ENCODE results near the gene TMEM161B. TPM values are rescaled to one million over a fixed set of nuclear protein-coding genes. Genes with fewer than 3 reads are reported as not detected.

TMEM161B gene
- total RNA-seq, result 10 to 100 TPM; 10.7 to 31.0 (median 25.3) TPM

DNA sequence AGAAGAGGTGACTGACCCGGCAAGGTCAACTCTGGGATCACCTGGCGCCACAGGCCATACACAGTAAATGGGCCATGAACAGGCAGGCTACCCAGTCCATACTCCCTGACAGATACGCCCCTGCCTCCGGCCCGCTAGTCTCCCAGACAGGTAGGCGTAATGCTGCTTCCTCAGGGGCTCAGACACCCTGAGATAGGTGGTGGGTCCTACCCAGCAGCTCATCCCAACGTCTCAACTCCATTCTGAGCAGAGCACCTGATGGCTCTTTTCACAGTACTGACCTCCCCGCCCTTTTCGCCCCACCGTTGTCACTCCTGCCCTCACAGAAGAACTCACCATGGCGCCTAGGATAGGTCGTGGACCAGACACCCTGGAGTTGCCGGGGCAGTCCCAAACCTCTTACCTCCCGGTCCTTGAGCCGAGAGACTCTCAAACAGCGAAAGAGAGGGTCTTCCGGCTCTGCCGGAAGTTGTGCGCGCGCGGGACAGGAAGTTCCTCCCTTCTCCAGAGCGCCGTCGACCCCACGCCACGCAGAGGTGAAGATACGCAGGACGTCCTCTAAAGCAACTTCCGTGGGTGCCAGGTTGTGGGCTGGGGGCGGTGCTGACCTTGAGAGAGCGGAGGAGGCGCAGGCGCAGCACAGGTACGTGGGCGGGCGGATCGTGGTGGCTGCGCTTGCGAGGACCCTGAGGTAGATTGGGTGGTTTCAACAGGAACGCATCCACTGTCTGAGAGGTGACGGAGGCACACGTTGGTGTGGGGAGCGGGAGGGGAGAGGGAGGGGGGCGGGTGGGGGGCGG lies at the start of gene TMEM161B:
TMEM161B (minus strand) TSS at position 461 of the 800 bp plus-strand sequence; CDS start at position 339, 122 bp downstream.
- H3K9me3 ChIP-seq, result no peaks in the 10 kb centered on the region
- H3K27me3 ChIP-seq, result no peaks in the 10 kb centered on the region
- H3K27ac ChIP-seq, result peak within 1 kb of the TSS; percentile 78 to 91 (median 80)
- TF ChIP-seq CTCF (IDR thresholded peaks at IDR 0.05) (peak in 1 of 6 experiments; percentile 20), POLR2A (IDR thresholded peaks at IDR 0.05) (peak; percentile 35 to 63)
- peak; percentile 94 to 98 (median 94) for DNase-seq
- peak within 1 kb of the TSS; percentile 46 to 91 (median 72) for H3K4me3 ChIP-seq
- H3K36me3 ChIP-seq, result peaks cover 0 to 11% (median 0%) of the 10 kb centered on the region in 3 donors
- H3K4me1 ChIP-seq, result peaks cover 0 to 34% (median 3%) of the 10 kb centered on the region in 4 donors

- no peak overlapping the region for H3K4me3 ChIP-seq
- no peak for DNase-seq
- H3K9me3 ChIP-seq, result no peaks in the 10 kb centered on the region
- no peaks in the 10 kb centered on the region for H3K27me3 ChIP-seq
- H3K27ac ChIP-seq, result no peak overlapping the region
- no peaks in the 10 kb centered on the region for H3K4me1 ChIP-seq
- no peak for TF ChIP-seq POLR2A (IDR thresholded peaks at IDR 0.05)
- no peak for TF ChIP-seq CTCF (IDR thresholded peaks at IDR 0.05)
- H3K36me3 ChIP-seq, result no peaks in the 10 kb centered on the region
Observed at GRCh38 chr5:88304356-88304755, 35.7 kb upstream of the TMEM161B start.

- no peaks in the 10 kb centered on the region for H3K4me1 ChIP-seq
- H3K27me3 ChIP-seq, result no peaks in the 10 kb centered on the region
- no peak overlapping the region for H3K27ac ChIP-seq
- H3K4me3 ChIP-seq, result no peak overlapping the region
- DNase-seq, result no peak
- no peaks in the 10 kb centered on the region for H3K36me3 ChIP-seq
- no peaks in the 10 kb centered on the region for H3K9me3 ChIP-seq
- TF ChIP-seq POLR2A (IDR thresholded peaks at IDR 0.05) (no peak), CTCF (IDR thresholded peaks at IDR 0.05) (no peak)
Observed at GRCh38 chr5:88298425-88298824, 29.8 kb upstream of the TMEM161B start.

GRCh38 chr5:88290801-88291200 lies 22.2 kb upstream of the TMEM161B start:
- H3K27me3 ChIP-seq, result no peaks in the 10 kb centered on the region
- no peak for TF ChIP-seq POLR2A (IDR thresholded peaks at IDR 0.05)
- no peak for TF ChIP-seq CTCF (IDR thresholded peaks at IDR 0.05)
- no peak overlapping the region for H3K4me3 ChIP-seq
- peaks cover 0 to 6% (median 0%) of the 10 kb centered on the region in 3 donors for H3K36me3 ChIP-seq
- no peaks in the 10 kb centered on the region for H3K4me1 ChIP-seq
- no peaks in the 10 kb centered on the region for H3K9me3 ChIP-seq
- no peak overlapping the region for H3K27ac ChIP-seq
- no peak for DNase-seq

DNA sequence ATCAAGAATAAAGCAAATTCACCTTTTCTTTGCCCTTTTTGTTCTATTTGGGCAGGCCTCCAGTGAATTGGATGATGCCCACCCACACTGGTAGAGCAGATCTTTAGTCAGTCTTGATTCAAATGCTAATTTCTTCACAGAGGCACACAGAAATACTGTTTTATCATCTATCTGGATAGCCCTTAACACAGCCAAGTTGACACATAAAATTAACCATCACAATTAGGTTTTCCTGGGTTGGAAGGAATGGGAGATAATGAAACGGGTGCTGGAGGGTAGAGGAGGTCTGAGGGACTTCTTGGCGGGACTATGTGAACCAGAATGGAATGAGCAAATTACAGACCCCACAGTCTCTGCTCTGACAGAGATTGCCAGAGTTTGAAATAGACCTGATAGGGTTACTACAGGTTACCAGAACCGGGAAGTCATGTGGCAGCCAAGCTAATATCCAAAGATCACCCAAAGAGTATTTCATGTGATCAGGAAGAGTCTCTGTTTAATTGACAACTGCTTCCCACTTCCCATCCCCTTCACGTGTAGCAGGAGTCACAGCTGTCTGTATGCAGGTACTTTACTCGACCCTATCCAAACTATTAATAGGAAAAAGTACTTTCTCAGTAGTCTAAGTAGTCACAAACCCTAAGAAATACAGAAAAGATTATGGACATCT lies 20.0 kb upstream of the TMEM161B start:
- Histone ChIP-seq H3K4me3 (no peak overlapping the region), H3K9me3 (no peaks in the 10 kb centered on the region), H3K4me1 (no peaks in the 10 kb centered on the region), H3K27me3 (no peaks in the 10 kb centered on the region), H3K27ac (no peak overlapping the region), H3K36me3 (peaks cover 0 to 6% (median 0%) of the 10 kb centered on the region in 3 donors)
- TF ChIP-seq POLR2A (IDR thresholded peaks at IDR 0.05) (no peak), CTCF (IDR thresholded peaks at IDR 0.05) (no peak)
- no peak for DNase-seq

Data from Peyer's patch (tissue), 4 donors.